M059J (cell line): ENCODE data around the gene B4GAT1. TPM values are rescaled to one million over a fixed set of nuclear protein-coding genes. Genes with fewer than 3 reads are reported as not detected.

Experiments
- DNase-seq: peaks from one replicate; pipeline ENCODE4 v3.0.0-alpha.2; 2012; ENCODE audit warnings: low read depth
- total RNA-seq: library from RNA; depleted of rRNA; stranded (reverse); fragments of >200 nt; shearing (Covaris generic); gene quantifications from 2 replicates; pipeline ENCODE4 v1.2.3, GENCODE V29; 2014; rRNA removed

Gene B4GAT1
- total RNA-seq, 1 experiment from 2014 or later, result 40.3 TPM

DNA sequence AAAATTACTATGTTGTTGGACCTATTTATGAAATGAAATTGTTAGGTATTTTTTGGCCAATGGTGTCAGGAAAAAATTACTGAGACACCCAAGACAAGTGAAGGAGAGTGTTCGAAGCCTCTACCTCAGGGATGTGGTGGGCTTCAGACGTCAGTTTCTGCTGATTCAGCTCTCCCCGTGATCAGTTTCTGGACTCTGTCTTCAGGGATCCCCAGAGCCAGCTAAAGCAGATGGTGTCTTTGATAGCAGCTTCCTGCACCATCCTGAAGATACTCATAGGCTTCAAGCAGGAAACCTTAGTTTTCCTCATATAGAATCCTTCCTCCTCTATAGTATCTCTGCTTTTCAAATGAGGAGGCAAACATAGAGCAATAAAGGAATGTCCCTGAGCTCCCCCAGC, 38.0 kb downstream of the B4GAT1 start:
- no peak for DNase-seq

DNA sequence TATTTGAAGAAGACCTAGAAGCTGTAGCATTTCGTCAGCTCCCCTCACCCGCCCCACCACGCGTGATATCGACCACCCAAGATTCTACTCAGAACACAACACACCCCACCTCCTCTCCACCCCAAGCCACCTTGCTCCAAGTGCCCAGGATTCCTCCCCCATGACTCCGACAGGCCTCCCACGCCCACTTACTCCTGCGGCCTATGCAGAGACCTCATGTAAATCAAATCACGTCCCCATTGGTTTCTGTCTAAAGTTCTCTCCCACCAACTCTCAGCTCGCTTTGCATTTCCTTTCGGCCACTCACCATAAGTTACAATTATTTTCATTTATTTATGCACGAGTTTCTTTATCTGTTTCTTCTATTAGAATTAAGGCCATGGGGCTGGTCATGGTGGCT, 44.8 kb downstream of the B4GAT1 start:
- no peak for DNase-seq

DNA sequence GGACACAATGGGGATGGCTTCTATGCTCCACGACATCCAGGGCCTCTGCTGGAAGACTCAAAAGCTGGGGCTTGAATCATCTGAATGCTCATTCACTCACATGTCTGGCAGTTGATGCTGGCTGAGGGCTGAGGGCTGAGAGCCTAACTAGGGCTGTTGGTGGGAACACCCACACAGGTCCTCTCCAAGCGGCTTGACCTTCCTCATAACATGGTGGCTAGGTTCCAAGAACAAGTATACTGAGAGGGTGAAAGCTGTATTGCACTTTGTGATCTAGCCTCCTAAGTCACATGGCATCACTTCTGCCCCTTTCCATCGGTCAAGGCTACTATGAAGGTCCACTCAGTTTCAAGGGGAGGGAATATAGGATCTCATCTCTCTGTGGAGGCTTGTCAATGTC, 48.2 kb downstream of the B4GAT1 start:
- DNase-seq, result no peak

DNA sequence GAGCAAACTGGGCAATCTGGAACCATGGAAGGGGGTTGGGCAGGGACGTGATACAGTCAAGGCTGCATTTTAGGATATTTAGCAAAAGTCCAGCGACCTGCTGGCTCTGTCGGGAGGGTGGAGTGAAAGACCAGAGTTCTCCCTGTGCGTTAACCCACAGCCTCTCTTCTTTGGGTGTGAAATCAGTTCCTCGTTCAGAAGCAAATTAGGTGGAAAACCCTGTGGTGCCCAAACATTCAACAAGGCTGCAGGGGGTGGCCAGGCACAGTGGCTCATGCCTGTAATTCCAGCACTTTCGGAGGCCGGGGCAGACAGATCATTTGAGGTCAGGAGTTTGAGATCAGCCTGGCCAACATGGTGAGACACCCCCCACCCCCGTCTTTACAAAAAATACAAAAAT, 49.8 kb downstream of the B4GAT1 start:
- no peak for DNase-seq

Other genes with a start within 250 kb of the B4GAT1 start
- gene KLC2, start 89.9 kb downstream of the B4GAT1 start, total RNA-seq, result 15.1 and 17.6 TPM in 2 replicates
- gene RAB1B, start 79.0 kb downstream of the B4GAT1 start, total RNA-seq, result 189 and 209 TPM in 2 replicates
- gene CNIH2, start 69.5 kb downstream of the B4GAT1 start, total RNA-seq, result 2.0 and 3.4 TPM in 2 replicates
- 197 and 221 TPM in 2 replicates for gene YIF1A, start 58.5 kb downstream of the B4GAT1 start, total RNA-seq
- not detected in 2 replicates for gene TMEM151A, start 55.7 kb downstream of the B4GAT1 start, total RNA-seq
- gene CD248, start 30.6 kb downstream of the B4GAT1 start, total RNA-seq, result not detected in 2 replicates
- gene RIN1, start 11.2 kb downstream of the B4GAT1 start, total RNA-seq, result 13.5 and 19.6 TPM in 2 replicates
- gene BRMS1, start 2.5 kb downstream of the B4GAT1 start, total RNA-seq, result 80.9 and 93.6 TPM in 2 replicates
- 1.6 and 6.1 TPM in 2 replicates for gene SLC29A2, start 24.1 kb upstream of the B4GAT1 start, total RNA-seq
- gene NPAS4, start 73.4 kb upstream of the B4GAT1 start, total RNA-seq, result not detected in 2 replicates
- gene MRPL11, start 91.2 kb upstream of the B4GAT1 start, total RNA-seq, result 57.9 and 80.2 TPM in 2 replicates
- gene PELI3, start 119.3 kb upstream of the B4GAT1 start, total RNA-seq, result 8.7 and 11.9 TPM in 2 replicates
- gene DPP3, start 132.8 kb upstream of the B4GAT1 start, total RNA-seq, result 60.3 and 106 TPM in 2 replicates
- gene BBS1, start 163.0 kb upstream of the B4GAT1 start, total RNA-seq, result 24.6 and 34.3 TPM in 2 replicates
- gene ZDHHC24, start 198.4 kb upstream of the B4GAT1 start, total RNA-seq, result 28.2 and 36.2 TPM in 2 replicates
- not detected in 2 replicates for gene ACTN3, start 199.3 kb upstream of the B4GAT1 start, total RNA-seq
- gene CTSF, start 221.0 kb upstream of the B4GAT1 start, total RNA-seq, result 22.9 and 28.4 TPM in 2 replicates
- 0.17 TPM in 1 of 2 replicates, not detected in the other for gene CCDC87, start 245.4 kb upstream of the B4GAT1 start, total RNA-seq
- 19.4 and 20.0 TPM in 2 replicates for gene CCS, start 245.6 kb upstream of the B4GAT1 start, total RNA-seq